Measurements from ENCODE around the gene SAMD10. TPM values are rescaled to one million over a fixed set of nuclear protein-coding genes. Genes with fewer than 3 reads are reported as not detected.

The SAMD10 gene
- total RNA-seq, 4 donors from 2014 or later = 5.9 to 86.2 (median 19.4) TPM

DNA sequence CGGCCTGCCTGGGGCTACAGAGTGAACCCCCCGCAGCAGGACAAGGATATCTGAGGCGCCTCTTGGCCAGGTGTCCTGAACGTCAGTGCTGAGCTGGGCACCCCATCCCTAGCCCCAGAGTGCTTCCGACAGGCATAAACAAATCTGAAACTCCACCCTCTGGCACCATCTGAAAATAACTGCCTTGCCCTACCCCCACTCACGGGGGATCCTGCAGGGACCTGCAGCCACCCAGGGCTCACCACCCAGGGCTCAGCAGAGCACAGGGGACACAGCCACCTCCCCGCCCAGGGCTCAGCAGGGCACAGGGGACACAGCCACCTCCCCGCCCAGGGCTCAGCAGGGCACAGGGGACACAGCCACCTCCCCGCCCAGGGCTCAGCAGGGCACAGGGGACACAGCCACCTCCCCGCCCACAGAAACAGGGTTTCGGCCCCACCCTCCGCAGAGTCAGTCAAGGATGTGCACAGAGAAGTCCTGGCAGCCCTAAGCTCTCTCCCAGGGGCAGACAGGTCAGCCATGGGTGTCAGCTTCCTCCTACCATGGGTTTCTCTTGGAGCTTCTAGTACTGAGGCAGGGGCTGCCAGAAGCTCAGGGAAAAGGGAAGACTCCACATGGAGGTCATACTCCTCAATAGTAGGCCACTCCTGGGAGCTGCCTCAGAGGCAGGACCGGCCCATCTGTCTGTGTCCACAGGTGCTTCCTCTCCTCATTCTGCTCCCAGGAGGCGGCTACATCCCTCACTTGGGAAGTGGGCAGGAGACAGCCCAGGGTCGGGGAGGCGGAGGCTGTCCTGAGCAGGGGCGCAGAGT, 27.8 kb downstream of the SAMD10 start:
- DNase-seq = peak; percentile 77
- Histone ChIP-seq H3K4me3 (no peak overlapping the region), H3K36me3 (no peaks in the 10 kb centered on the region), H3K4me1 (peaks cover 64 to 74% (median 70%) of the 10 kb centered on the region in 4 donors), H3K27me3 (no peaks in the 10 kb centered on the region), H3K27ac (peak overlapping the region; percentile 82 to 93 (median 84)), H3K9me3 (no peaks in the 10 kb centered on the region)
- intact Hi-C loops (cut with DNase I; ENCODE audit: low total_unique reads) = no loop called here
- 66% methylated on average over 12 of the region's 17 CpGs; no CpG with 5 or more reads in 1 of the 2 donors for WGBS, 2 donors (ENCODE audit: low coverage in 1 of 2)
- in situ Hi-C loops (cut with MboI; ENCODE audit: low pct_ligation_motif_present in 1 of 4, low pct_unique_long_range_greater_than_20kb in 1 of 4, low sequenced_read_pairs in 3 of 4) = no loop called here
- TF ChIP-seq, protein P1, sequence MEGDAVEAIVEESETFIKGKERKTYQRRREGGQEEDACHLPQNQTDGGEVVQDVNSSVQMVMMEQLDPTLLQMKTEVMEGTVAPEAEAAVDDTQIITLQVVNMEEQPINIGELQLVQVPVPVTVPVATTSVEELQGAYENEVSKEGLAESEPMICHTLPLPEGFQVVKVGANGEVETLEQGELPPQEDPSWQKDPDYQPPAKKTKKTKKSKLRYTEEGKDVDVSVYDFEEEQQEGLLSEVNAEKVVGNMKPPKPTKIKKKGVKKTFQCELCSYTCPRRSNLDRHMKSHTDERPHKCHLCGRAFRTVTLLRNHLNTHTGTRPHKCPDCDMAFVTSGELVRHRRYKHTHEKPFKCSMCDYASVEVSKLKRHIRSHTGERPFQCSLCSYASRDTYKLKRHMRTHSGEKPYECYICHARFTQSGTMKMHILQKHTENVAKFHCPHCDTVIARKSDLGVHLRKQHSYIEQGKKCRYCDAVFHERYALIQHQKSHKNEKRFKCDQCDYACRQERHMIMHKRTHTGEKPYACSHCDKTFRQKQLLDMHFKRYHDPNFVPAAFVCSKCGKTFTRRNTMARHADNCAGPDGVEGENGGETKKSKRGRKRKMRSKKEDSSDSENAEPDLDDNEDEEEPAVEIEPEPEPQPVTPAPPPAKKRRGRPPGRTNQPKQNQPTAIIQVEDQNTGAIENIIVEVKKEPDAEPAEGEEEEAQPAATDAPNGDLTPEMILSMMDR (IDR thresholded peaks at IDR 0.05) = no peak
- TF ChIP-seq POLR2A (IDR thresholded peaks at IDR 0.05) = peak; percentile 38
- peak in 1 of 3 donors; percentile 59 for TF ChIP-seq POLR2AphosphoS5 (IDR thresholded peaks at IDR 0.05)

DNA sequence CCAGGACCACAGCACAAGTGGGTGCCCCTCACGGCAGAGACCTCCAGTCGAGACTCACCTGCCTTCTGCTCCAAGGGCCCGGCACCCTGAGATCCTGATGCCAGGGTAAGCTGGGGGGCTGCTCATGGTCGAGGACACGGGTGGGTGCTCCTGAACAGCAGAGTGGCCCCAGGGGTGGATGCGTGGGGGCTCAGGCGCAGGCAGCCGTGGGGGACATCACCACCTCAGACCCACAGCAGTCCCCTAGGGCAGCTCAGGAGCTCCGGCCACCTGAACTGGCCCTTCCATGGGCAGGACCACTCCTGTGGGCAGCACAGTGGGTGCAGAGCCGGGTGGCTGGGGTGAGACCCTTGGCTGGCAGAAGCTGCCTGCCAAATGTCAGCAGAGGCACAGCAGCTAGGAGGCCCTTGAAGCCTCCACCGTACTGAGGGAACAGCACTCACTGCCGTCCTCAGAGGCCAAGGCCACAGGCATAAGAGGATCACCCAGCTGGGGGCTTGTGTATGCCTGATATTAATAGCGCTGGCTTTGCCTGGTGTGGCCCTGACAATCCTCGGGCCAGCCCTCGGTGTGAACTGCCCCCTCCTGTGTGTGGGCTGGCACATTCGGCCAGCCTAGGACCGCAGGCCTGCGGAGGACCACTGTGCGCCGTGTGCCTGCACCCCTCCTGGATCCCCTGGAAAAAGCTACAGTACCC, 28.6 kb downstream of the SAMD10 start:
- peaks cover 64 to 73% (median 70%) of the 10 kb centered on the region in 4 donors for H3K4me1 ChIP-seq
- peak overlapping the region; percentile 82 to 93 (median 84) for H3K27ac ChIP-seq
- peaks cover 0 to 4% (median 0%) of the 10 kb centered on the region in 4 donors for H3K36me3 ChIP-seq
- no peak overlapping the region for H3K4me3 ChIP-seq
- in situ Hi-C loops (cut with MboI; ENCODE audit: low pct_ligation_motif_present in 1 of 4, low pct_unique_long_range_greater_than_20kb in 1 of 4, low sequenced_read_pairs in 3 of 4) = no loop called here
- DNase-seq = no peak
- intact Hi-C loops (cut with DNase I; ENCODE audit: low total_unique reads) = no loop called here
- no peaks in the 10 kb centered on the region for H3K27me3 ChIP-seq
- 78% methylated on average over 19 of the region's 20 CpGs; no CpG with 5 or more reads in 1 of the 2 donors for WGBS, 2 donors (ENCODE audit: low coverage in 1 of 2)
- H3K9me3 ChIP-seq = no peaks in the 10 kb centered on the region
- no peak for TF ChIP-seq POLR2A (IDR thresholded peaks at IDR 0.05)
- no peak for TF ChIP-seq EP300 (IDR thresholded peaks at IDR 0.05; ENCODE audit: low read depth)
- TF ChIP-seq, protein P1 (IDR thresholded peaks at IDR 0.05) = no peak
- TF ChIP-seq POLR2AphosphoS5 (IDR thresholded peaks at IDR 0.05) = no peak

DNA sequence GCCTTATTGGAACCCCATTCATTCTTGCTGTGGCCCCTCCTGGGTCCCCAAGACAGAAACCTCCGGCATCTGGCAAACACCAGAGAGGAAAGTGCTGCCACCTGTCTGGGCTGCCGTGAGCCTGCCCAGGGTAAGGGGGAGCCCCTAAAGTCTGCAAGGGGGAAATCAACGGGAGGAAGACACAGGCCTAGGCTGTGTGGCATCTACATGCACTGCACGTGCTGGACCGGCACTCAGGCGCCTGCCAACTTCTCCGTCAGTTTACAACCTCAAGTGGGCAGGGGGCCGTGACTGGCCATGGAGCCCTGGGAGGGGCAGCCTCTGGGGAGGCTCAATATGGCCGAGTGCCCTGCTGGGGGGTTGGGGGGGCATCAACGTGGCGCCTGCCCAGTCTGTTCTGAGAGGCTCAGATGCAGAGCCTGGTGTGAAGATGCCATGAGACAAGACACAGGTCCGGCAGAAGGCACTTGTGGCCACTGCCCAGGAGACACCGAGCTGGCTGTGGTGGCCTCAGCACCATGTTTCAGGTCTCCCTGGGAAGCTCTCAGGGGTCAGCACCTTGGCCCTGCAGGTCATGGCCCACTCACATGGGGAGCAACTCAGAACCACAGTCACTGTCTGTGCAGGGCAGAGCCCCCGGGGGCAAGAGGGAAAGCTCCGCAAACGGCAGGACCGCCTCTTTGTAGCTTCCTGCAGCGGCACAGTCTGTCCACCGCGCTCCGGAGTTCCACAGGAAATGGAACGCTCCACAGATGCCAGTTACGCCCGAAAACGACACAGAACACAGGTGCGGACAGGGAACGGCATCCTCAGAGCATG, 31.6 kb downstream of the SAMD10 start:
- Histone ChIP-seq H3K27me3 (no peaks in the 10 kb centered on the region), H3K36me3 (peaks cover 0 to 21% (median 7%) of the 10 kb centered on the region in 4 donors), H3K27ac (peak overlapping the region; percentile 82 to 93 (median 84)), H3K9me3 (no peaks in the 10 kb centered on the region), H3K4me1 (peaks cover 46 to 51% (median 48%) of the 10 kb centered on the region in 4 donors), H3K4me3 (no peak overlapping the region)
- intact Hi-C loops (cut with DNase I; ENCODE audit: low total_unique reads) = no loop called here
- DNase-seq = no peak
- in situ Hi-C loops (cut with MboI; ENCODE audit: low pct_ligation_motif_present in 1 of 4, low pct_unique_long_range_greater_than_20kb in 1 of 4, low sequenced_read_pairs in 3 of 4) = no loop called here
- TF ChIP-seq POLR2A (IDR thresholded peaks at IDR 0.05) = no peak
- no peak for TF ChIP-seq EP300 (IDR thresholded peaks at IDR 0.05; ENCODE audit: low read depth)
- no peak for TF ChIP-seq POLR2AphosphoS5 (IDR thresholded peaks at IDR 0.05)
- TF ChIP-seq, protein P1 (IDR thresholded peaks at IDR 0.05) = no peak
- 27 to 44% methylated on average over 9 to 27 of the region's 27 CpGs for WGBS, 2 donors (ENCODE audit: low coverage in 1 of 2)

All from transverse colon (tissue), 4 donors.